ENCODE data around the gene LRRN3.

Gene LRRN3

GRCh38 chr7:111145472-111145871 lies 54.5 kb downstream of the LRRN3 start:
- Histone ChIP-seq H3K27ac (ENCODE audit: extremely low read depth, low read depth, low read length) (no peak overlapping the region), H3K36me3 (ENCODE audit: control insufficient read depth in 2 of 2, insufficient read depth in 1 of 2, low read length in 2 of 2) (no peaks in the 10 kb centered on the region), H3K9me3 (ENCODE audit: control insufficient read depth, insufficient read depth, low read depth, low read length) (no peaks in the 10 kb centered on the region), H3K4me1 (ENCODE audit: control insufficient read depth, insufficient read depth, low read length) (no peaks in the 10 kb centered on the region), H3K4me3 (ENCODE audit: low read depth, low read length) (no peak overlapping the region)
- no peak for TF ChIP-seq ZNF670 (tag by site-specific recombination; IDR thresholded peaks at IDR 0.05; ENCODE audit: low read depth)
- TF ChIP-seq ZSCAN4 (tag by site-specific recombination; IDR thresholded peaks at IDR 0.05), result no peak
- no peak for TF ChIP-seq ZNF658 (tag by site-specific recombination; IDR thresholded peaks at IDR 0.05)
- no peak for TF ChIP-seq ZNF10 (tag by site-specific recombination; IDR thresholded peaks at IDR 0.05)
- no peak for TF ChIP-seq ZIC2 (tag by site-specific recombination; IDR thresholded peaks at IDR 0.05)
- ChIA-PET CTCF (no interaction called here), POLR2A (no interaction called here)

- H3K9me3 ChIP-seq (ENCODE audit: control insufficient read depth, insufficient read depth, low read depth, low read length), result no peaks in the 10 kb centered on the region
- POLR2A ChIA-PET, result no interaction called here
- TF ChIP-seq BCL11A (tag by site-specific recombination; IDR thresholded peaks at IDR 0.05; ENCODE audit: low read depth) (no peak), ZNF112 (tag by site-specific recombination; IDR thresholded peaks at IDR 0.05) (no peak), ZFP41 (tag by site-specific recombination; IDR thresholded peaks at IDR 0.05; ENCODE audit: borderline replicate concordance) (no peak), ZSCAN16 (tag by site-specific recombination; IDR thresholded peaks at IDR 0.05) (no peak), ZNF626 (tag by site-specific recombination; IDR thresholded peaks at IDR 0.05) (no peak), ZNF146 (tag by site-specific recombination; IDR thresholded peaks at IDR 0.05) (no peak)
- no peak overlapping the region for H3K27ac ChIP-seq (ENCODE audit: extremely low read depth, low read depth, low read length)
- H3K4me1 ChIP-seq (ENCODE audit: control insufficient read depth, insufficient read depth, low read length), result no peaks in the 10 kb centered on the region
- no peak overlapping the region for H3K4me3 ChIP-seq (ENCODE audit: low read depth, low read length)
- CTCF ChIA-PET, result interaction anchor here (0.7 kb wide), 1 partner anchor 75 kb away, joined by 3 read pairs; no protein-coding TSS in a partner anchor
- no peaks in the 10 kb centered on the region for H3K36me3 ChIP-seq (ENCODE audit: control insufficient read depth in 2 of 2, insufficient read depth in 1 of 2, low read length in 2 of 2)
Measured at GRCh38 chr7:111146136-111146535, 55.2 kb downstream of the LRRN3 start.

GRCh38 chr7:111147708-111148533 lies 57.0 kb downstream of the LRRN3 start:
- Histone ChIP-seq H3K4me3 (ENCODE audit: low read depth, low read length) (no peak overlapping the region), H3K27ac (ENCODE audit: extremely low read depth, low read depth, low read length) (no peak overlapping the region), H3K9me3 (ENCODE audit: control insufficient read depth, insufficient read depth, low read depth, low read length) (no peaks in the 10 kb centered on the region), H3K4me1 (ENCODE audit: control insufficient read depth, insufficient read depth, low read length) (no peaks in the 10 kb centered on the region), H3K36me3 (ENCODE audit: control insufficient read depth in 2 of 2, insufficient read depth in 1 of 2, low read length in 2 of 2) (no peaks in the 10 kb centered on the region)
- ChIA-PET POLR2A (no interaction called here), CTCF (interaction anchor here (0.7 kb wide), 1 partner anchor 368 kb away, joined by 3 read pairs; no protein-coding TSS in a partner anchor)
- TF ChIP-seq KLF1 (tag by site-specific recombination; IDR thresholded peaks at IDR 0.05) (no peak), ZNF677 (tag by site-specific recombination; IDR thresholded peaks at IDR 0.05) (peak; percentile 93)

GRCh38 chr7:111150709-111151108 lies 59.8 kb downstream of the LRRN3 start:
- Histone ChIP-seq H3K4me3 (ENCODE audit: low read depth, low read length) (no peak overlapping the region), H3K9me3 (ENCODE audit: control insufficient read depth, insufficient read depth, low read depth, low read length) (no peaks in the 10 kb centered on the region), H3K27ac (ENCODE audit: extremely low read depth, low read depth, low read length) (no peak overlapping the region), H3K36me3 (ENCODE audit: control insufficient read depth in 2 of 2, insufficient read depth in 1 of 2, low read length in 2 of 2) (no peaks in the 10 kb centered on the region), H3K4me1 (ENCODE audit: control insufficient read depth, insufficient read depth, low read length) (no peaks in the 10 kb centered on the region)
- POLR2A ChIA-PET, result no interaction called here
- TF ChIP-seq ZNF132 (tag by site-specific recombination; IDR thresholded peaks at IDR 0.05; ENCODE audit: borderline replicate concordance) (no peak), ZNF692 (tag by site-specific recombination; IDR thresholded peaks at IDR 0.05) (no peak), ZNF660 (tag by site-specific recombination; IDR thresholded peaks at IDR 0.05) (no peak), ZNF221 (tag by site-specific recombination; IDR thresholded peaks at IDR 0.05; ENCODE audit: borderline replicate concordance) (no peak), GLIS2 (tag by site-specific recombination; IDR thresholded peaks at IDR 0.05) (no peak), ZSCAN16 (tag by site-specific recombination; IDR thresholded peaks at IDR 0.05) (no peak), ZNF175 (tag by site-specific recombination; IDR thresholded peaks at IDR 0.05) (no peak)
- CTCF ChIA-PET, result interaction anchor here (0.6 kb wide), 1 partner anchor 587 kb away, joined by 3 read pairs; no protein-coding TSS in a partner anchor
